ENCODE data around the gene CADPS2.
"Not testable (repeated sequence)": the region's sequence is repeated elsewhere in the genome, so short reads cannot be mapped to it uniquely, and the experiment has no call there.

Gene CADPS2

GRCh38 chr7:122849322-122849956 is 36.8 kb downstream of the CADPS2 start:
- DNase-seq: no peak

GRCh38 chr7:122847871-122848473 is 38.3 kb downstream of the CADPS2 start:
- DNase-seq: no peak

- no peak for DNase-seq
Measured at GRCh38 chr7:122846591-122846990, 39.7 kb downstream of the CADPS2 start.

DNA sequence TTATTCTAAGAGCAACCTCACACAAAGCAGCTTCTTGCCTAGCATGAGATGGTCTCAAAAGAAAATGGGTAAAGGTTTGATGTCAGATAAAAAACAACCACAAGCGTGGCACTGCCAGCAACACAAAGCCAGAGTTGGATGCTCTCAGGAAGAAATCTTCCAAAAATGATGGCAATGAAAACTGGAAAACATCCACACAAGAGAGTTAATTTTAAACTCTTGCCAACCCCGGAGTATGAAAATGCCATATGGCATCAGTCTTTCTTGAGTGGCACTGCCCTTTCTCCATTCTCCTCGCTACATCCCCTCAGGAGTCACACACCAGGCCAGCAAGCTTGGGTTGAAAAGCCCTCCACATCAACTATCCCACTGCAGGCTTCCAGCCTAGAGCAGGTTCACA is 41.0 kb downstream of the CADPS2 start:
- no peak for DNase-seq

- no peak for DNase-seq
Measured at GRCh38 chr7:122844191-122844988, 41.9 kb downstream of the CADPS2 start.

GRCh38 chr7:122842971-122843370 is 43.3 kb downstream of the CADPS2 start:
- no peak for DNase-seq

- DNase-seq: not testable (repeated sequence)
Measured at GRCh38 chr7:122836286-122836685, 50.0 kb downstream of the CADPS2 start.

GRCh38 chr7:122834571-122834942 is 51.7 kb downstream of the CADPS2 start:
- not testable (repeated sequence) for DNase-seq

- no peak for DNase-seq
Measured at GRCh38 chr7:122833888-122834570, 52.2 kb downstream of the CADPS2 start.

GRCh38 chr7:122831436-122831835 is 54.8 kb downstream of the CADPS2 start:
- no peak for DNase-seq

DNA sequence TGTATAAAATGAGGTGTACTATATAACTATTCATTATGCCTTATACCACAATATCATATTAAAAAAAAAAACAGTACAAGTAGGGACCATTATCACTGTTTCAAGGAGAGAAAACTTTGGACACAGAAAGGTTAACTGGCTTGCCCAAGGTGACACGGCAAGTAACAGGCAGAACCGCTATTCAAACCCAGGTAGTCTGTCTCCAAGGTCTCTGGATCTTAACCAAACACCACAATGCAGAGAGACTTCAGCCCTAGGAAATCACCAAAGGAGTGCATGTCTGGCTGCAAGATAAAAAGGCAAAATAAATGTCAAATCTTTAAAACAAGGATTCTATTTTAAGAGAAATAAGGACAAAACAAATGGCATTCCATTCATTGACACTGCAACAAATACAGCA is 56.3 kb downstream of the CADPS2 start:
- DNase-seq: no peak

- no peak for DNase-seq
Measured at GRCh38 chr7:122827763-122828162, 58.5 kb downstream of the CADPS2 start.

DNA sequence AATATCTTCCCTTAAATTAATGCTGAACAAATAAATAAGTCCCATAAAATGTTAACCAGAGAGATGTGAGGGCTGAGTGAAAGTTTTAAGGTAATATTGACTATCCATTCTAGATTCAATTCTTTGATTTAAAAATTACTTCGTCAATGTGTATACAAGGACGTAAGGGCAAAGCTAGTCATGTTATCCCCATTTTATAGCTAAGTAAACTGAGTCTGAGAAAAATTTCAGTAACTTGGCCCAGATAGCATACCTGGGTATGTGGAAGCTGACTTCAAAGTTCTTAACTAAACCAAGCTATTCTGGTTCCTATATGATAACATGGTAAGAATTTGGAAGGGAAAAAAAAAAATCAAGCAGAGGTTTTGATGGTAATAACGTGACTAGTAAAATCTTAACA is 72.4 kb downstream of the CADPS2 start:
- DNase-seq: no peak

DNA sequence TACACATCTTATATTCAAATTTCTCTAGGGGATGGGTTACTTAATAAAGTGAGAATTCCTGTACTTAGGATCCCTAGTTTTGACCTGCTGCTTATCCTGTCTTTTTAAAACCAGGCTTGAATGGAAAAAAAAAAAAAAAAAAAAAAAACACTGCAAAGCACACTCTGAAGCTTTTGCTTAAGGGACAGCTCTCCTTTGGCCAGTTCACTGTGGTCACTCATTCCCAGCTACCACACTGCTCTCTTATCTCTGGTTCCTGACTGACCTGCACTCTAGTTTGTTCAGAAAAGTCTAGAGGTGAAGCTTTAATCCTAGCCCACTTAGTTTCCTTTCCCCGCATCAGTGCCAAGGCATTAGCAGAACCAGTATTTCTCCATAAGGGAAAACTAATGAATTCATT is 82.4 kb downstream of the CADPS2 start:
- DNase-seq: no peak

GRCh38 chr7:122803323-122803722 is 82.9 kb downstream of the CADPS2 start:
- peak in 1 of 5 experiments; percentile 1 for DNase-seq

- peak in 1 of 5 experiments; percentile 4 for DNase-seq
Measured at GRCh38 chr7:122802301-122802751, 83.9 kb downstream of the CADPS2 start.

DNA sequence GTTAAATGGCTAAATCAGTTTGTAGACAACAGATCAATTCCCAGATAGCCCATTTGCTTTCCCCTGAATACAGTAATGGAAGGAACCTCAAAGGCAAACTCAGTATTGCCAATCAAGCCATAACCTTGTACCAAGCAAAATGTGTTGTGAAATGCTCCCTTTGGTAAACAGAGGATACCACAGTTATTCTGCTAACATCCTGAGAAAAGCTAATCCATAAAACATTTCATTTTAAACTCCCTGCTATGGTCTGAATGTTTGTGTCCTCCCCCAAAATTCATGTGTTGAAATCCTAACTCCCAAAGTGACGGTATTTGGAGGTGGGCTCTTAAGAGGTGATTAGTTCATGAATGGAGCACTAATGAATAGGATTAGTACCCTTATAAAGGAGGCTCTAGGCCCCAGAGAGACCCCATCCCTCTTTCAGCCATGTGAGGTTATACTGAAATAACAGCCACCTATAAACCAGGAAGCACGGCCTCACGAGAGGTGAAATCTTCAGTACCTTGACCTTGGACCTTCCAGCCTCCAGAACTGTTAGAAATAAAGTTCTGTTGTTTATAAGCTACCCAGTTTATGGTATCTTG is 94.2 kb downstream of the CADPS2 start:
- no peak for DNase-seq

GRCh38 chr7:122790591-122790990 is 95.7 kb downstream of the CADPS2 start:
- DNase-seq: no peak

- DNase-seq: no peak
Measured at GRCh38 chr7:122790132-122790531, 96.1 kb downstream of the CADPS2 start.

DNA sequence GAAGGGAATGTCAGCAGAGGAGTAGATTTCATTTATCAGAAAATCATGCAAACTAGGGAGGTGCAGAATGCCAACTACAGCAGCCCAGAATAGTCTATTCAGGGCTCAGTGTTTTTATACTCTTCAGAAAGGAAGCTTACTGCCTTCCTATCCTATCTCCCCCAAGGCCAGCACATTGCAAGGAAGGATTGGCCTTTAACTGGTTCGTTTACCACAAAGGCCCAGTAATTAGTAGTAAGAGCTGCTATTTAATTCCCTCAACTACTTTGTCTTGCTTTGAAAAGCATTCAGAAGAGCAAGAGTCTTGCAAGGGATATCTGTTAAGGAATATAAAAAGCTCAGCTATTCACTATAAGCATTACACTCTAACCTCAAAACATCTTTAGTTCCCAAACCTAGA is 97.1 kb downstream of the CADPS2 start:
- no peak for DNase-seq

DNA sequence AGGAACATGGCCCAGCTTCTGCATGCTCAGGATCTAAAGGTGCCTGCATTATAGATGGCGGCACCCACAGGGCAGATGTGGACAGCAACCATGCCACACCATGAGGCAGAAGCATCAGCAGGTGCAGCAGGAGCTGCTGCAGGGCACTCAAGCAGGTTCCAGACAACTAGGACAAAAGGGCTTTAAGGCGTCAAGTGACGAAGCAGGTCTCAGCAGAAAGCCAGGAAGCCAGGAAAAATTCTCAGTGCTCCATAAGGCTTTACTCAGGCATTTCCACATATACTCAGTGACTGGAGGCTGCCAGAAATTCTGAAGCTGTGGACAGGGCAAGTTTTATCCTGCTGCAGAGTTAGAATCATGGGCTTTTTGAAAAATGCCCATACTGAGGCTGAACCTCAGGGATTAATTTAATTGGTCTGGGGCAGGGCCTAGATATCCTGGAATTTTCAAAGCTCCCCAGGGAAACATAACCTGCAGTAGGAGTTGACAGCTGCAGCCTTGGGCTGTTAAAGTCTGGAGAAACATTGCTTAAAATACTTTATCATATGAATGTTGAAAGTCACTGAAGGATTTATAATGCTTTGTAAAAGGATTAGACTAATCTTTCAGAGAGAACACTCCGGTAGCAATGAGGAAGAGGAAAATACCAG is 115.4 kb downstream of the CADPS2 start:
- DNase-seq: no peak

- DNase-seq: no peak
Measured at GRCh38 chr7:122768827-122769226, 117.4 kb downstream of the CADPS2 start.

Data from T-helper 2 cell (primary cell).